Chondrocyte (in vitro differentiated cells): ENCODE data around the gene ABCE1. TPM values are rescaled to one million over a fixed set of nuclear protein-coding genes. Genes with fewer than 3 reads are reported as not detected.
A peak's percentile ranks its signal among the peaks of the same experiment; 100 is the strongest.

Experiments used
- DNase-seq: peaks from one replicate; pipeline ENCODE4 v3.0.0; 2021; ENCODE audit warnings: mixed read lengths, low spot score
- H3K27ac Mint-ChIP-seq: one replicate; pipeline ENCODE4 v1.8.0; 2021; ENCODE audit warnings: mild to moderate bottlenecking, moderate library complexity, mixed read lengths; ENCODE audit not compliant: unreplicated experiment
- H3K27me3 Mint-ChIP-seq: 2 replicates; pipeline ENCODE4 v1.8.0; 2021; ENCODE audit warnings: low read depth, mixed read lengths
- H3K36me3 Mint-ChIP-seq: 2 replicates; pipeline ENCODE4 v1.8.0; 2021; ENCODE audit warnings: low read depth, mixed read lengths
- H3K4me1 Mint-ChIP-seq: 2 replicates; pipeline ENCODE4 v1.8.0; 2021; ENCODE audit warnings: low read depth, mild to moderate bottlenecking, mixed read lengths
- H3K4me3 Mint-ChIP-seq: one replicate; pipeline ENCODE4 v1.8.0; 2021; ENCODE audit warnings: mild to moderate bottlenecking, moderate library complexity, mixed read lengths; ENCODE audit not compliant: unreplicated experiment
- H3K9me3 Mint-ChIP-seq: 2 replicates; pipeline ENCODE4 v1.8.0; 2021; ENCODE audit warnings: low read depth, mixed read lengths
- CTCF ChIP-seq: fragments of 200-600 bp; sonication (generic); IDR thresholded peaks from 2 replicates; pipeline ENCODE4 v1.5.0; 2021; ENCODE audit warnings: antibody characterized with exemption, mild to moderate bottlenecking, moderate library complexity
- total RNA-seq: library from RNA; stranded (reverse); gene quantifications from 3 replicates; pipeline ENCODE4 v1.2.1, GENCODE V29; 2021

Gene ABCE1
- total RNA-seq, 1 donor from 2014 or later, result 48.8 TPM

DNA sequence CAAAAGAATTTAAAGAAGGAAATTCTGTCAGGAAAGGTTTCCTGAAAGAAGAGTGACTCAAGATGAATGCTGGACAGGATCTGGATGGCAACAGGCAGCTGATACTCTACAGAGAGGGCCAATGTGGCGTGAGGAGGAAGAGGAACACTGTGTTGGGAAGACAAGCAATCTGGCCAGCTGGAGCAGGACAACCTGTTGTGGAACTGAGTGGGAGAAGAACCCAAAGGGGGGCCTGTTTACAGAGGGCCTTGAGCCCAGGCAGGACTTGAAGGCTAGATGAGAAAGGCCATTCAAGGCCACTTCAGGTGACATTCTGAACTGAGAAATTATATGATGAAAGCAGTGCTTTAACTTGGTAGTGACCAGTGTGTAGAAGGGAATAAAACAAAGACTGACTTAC lies 73.8 kb downstream of the ABCE1 start:
- TF ChIP-seq CTCF, result no peak
- no peak overlapping the region for H3K4me3 Mint-ChIP-seq
- peaks cover 26% of the 10 kb centered on the region for H3K4me1 Mint-ChIP-seq
- DNase-seq, result no peak
- no peaks in the 10 kb centered on the region for H3K27me3 Mint-ChIP-seq
- no peaks in the 10 kb centered on the region for H3K9me3 Mint-ChIP-seq
- H3K36me3 Mint-ChIP-seq, result peaks cover 21% of the 10 kb centered on the region
- peak overlapping the region; percentile 3 for H3K27ac Mint-ChIP-seq

GRCh38 chr4:145176641-145177432 lies 78.7 kb downstream of the ABCE1 start:
- Mint-ChIP-seq H3K9me3 (no peaks in the 10 kb centered on the region), H3K36me3 (peaks cover 6% of the 10 kb centered on the region), H3K27ac (peak overlapping the region; percentile 97), H3K4me1 (peaks cover 49% of the 10 kb centered on the region), H3K4me3 (peak overlapping the region; percentile 76), H3K27me3 (no peaks in the 10 kb centered on the region)
- no peak for TF ChIP-seq CTCF
- no peak for DNase-seq

DNA sequence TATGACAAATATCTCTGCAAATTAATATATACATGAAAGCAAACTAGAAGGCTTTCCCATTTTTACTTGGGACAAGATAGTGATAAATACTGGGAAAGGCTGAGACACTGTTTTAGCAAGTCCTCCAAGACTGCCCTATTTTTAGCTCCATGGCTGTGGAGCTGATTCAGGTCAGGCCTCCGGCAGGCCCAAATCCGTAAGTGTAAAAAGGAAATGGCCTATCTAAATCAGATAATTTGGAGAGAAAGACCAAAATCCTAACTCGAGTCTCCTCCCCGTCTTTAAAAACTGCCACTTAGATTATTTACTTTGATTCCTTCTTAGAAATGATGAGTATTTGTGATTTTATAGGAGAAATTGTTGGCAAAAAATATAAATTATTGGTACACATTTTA lies 79.4 kb downstream of the ABCE1 start:
- H3K27ac Mint-ChIP-seq, result peak overlapping the region; percentile 97
- DNase-seq, result no peak

GRCh38 chr4:145177906-145178538 lies 79.9 kb downstream of the ABCE1 start:
- Mint-ChIP-seq H3K4me1 (peaks cover 46% of the 10 kb centered on the region), H3K4me3 (peak overlapping the region; percentile 76), H3K27ac (peak overlapping the region; percentile 97), H3K36me3 (peaks cover 4% of the 10 kb centered on the region), H3K9me3 (no peaks in the 10 kb centered on the region), H3K27me3 (no peaks in the 10 kb centered on the region)
- TF ChIP-seq CTCF, result no peak
- no peak for DNase-seq

More for the DNA sequence above, 79.4 kb downstream of the ABCE1 start:
- Mint-ChIP-seq H3K4me1 (peaks cover 49% of the 10 kb centered on the region), H3K36me3 (peaks cover 4% of the 10 kb centered on the region), H3K27me3 (no peaks in the 10 kb centered on the region), H3K4me3 (peak overlapping the region; percentile 76), H3K9me3 (no peaks in the 10 kb centered on the region)
- TF ChIP-seq CTCF, result no peak

DNA sequence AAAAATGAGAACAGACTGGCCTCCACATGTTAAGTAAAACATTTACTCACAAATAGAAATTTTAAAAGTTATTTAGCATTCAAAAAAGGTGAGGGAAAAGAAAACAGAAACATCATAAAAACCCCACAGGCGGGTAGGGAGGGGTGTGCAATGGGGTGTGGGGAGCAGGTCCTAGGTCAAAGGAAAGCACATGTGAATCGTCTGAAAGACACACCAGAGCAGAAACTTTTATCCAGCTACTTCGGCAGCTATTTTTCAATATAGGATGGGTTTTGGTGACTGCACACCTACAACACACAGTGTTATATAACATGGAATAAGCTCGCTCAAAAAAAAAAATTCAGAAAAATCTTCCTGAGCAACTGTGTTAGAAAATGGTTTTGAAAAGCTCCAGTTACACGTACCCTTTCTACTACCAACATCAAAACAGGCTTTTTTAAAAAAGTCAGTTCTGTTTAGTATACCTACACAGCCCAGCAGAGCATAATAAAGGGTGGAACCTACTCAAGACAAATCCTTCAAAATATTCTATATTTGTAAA lies 80.7 kb downstream of the ABCE1 start:
- Mint-ChIP-seq H3K9me3 (no peaks in the 10 kb centered on the region), H3K4me3 (peak overlapping the region; percentile 76), H3K36me3 (peaks cover 4% of the 10 kb centered on the region), H3K4me1 (peaks cover 46% of the 10 kb centered on the region), H3K27ac (peak overlapping the region; percentile 97), H3K27me3 (no peaks in the 10 kb centered on the region)
- no peak for DNase-seq
- no peak for TF ChIP-seq CTCF

Other genes with a start within 250 kb of the ABCE1 start
- 17.7 to 21.4 TPM (median 18.3 TPM) in 3 replicates for gene ANAPC10, start 115 bp upstream of the ABCE1 start, total RNA-seq
- gene OTUD4, start 82.3 kb downstream of the ABCE1 start, total RNA-seq, result 27.7 to 35.4 TPM (median 29.6 TPM) in 3 replicates